BE2C (cell line): ENCODE data around the gene BAZ1A.

Source experiments
- DNase-seq: peaks from one replicate; pipeline ENCODE4 v3.0.0-alpha.2; 2020
- H3K27me3 ChIP-seq: fragments of 250-450 bp; sonication (Bioruptor Pico); 2 replicates; pipeline ENCODE4 v1.5.1; 2020; ENCODE audit warnings: mild to moderate bottlenecking
- H3K36me3 ChIP-seq: fragments of 250-450 bp; sonication (Bioruptor Pico); 2 replicates; pipeline ENCODE4 v1.5.1; 2020; ENCODE audit warnings: mild to moderate bottlenecking
- H3K4me1 ChIP-seq: fragments of 250-450 bp; sonication (Bioruptor Pico); 2 replicates; pipeline ENCODE4 v1.5.1; 2020
- H3K4me3 ChIP-seq: 2 replicates; pipeline ENCODE4 v1.5.1; 2011; ENCODE audit warnings: low read depth, low read length
- H3K9me3 ChIP-seq: fragments of 250-450 bp; sonication (Bioruptor Pico); 2 replicates; pipeline ENCODE4 v1.5.1; 2020
- CTCF ChIP-seq: IDR thresholded peaks from 2 replicates; pipeline ENCODE4 v1.5.1; 2012; ENCODE audit warnings: mild to moderate bottlenecking, low read depth, low read length

BAZ1A gene

GRCh38 chr14:34775342-34775741 is 99.8 kb downstream of the BAZ1A start:
- Histone ChIP-seq H3K4me1 (no peaks in the 10 kb centered on the region), H3K9me3 (no peaks in the 10 kb centered on the region), H3K4me3 (no peak overlapping the region), H3K36me3 (peaks cover 75% of the 10 kb centered on the region), H3K27me3 (no peaks in the 10 kb centered on the region)
- no peak for TF ChIP-seq CTCF
- no peak for DNase-seq

GRCh38 chr14:34770901-34771300 is 104.3 kb downstream of the BAZ1A start:
- no peaks in the 10 kb centered on the region for H3K4me1 ChIP-seq
- H3K4me3 ChIP-seq, result no peak overlapping the region
- no peaks in the 10 kb centered on the region for H3K27me3 ChIP-seq
- H3K9me3 ChIP-seq, result no peaks in the 10 kb centered on the region
- peaks cover 58% of the 10 kb centered on the region for H3K36me3 ChIP-seq
- no peak for TF ChIP-seq CTCF
- DNase-seq, result no peak

DNA sequence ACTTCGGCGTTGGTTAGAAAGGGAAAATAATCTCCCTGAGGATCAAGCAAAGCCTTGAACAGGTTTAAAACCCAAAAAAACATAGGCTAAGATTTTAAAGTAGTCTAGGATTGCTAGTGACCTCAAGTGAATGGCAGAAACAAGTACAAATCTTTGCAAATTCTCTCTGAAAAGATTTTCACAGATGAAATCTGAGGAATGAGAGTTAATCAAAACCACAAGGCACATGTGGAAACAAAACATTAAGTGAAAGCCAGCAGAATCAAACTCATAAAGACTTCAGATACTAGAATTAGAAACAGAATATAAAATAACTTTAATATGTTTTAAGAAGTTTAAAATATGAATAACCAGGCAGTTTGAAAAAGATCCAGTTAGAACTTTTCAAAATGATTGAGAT is 108.6 kb downstream of the BAZ1A start:
- H3K9me3 ChIP-seq, result no peaks in the 10 kb centered on the region
- no peak for TF ChIP-seq CTCF
- no peak for DNase-seq
- H3K4me3 ChIP-seq, result no peak overlapping the region
- H3K4me1 ChIP-seq, result no peaks in the 10 kb centered on the region
- H3K27me3 ChIP-seq, result no peaks in the 10 kb centered on the region
- peaks cover 51% of the 10 kb centered on the region for H3K36me3 ChIP-seq

DNA sequence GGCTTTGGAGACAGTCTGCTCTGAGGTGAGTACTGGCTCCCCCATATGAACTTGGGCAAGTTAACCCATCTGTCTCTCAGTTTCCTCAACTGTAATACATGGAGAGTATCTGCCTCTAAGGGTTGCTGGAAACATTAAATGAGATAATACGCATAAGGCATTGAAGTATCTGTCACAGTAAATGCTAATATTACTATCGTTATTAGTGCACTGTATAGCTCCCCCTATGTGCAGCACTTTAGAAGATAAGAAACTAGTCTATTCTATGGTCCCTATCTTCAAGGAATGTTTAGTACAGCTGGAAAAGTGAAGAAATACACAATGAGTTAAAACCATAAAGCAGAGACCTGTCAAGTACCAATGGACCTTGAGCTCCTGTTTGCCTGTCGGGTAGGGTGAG is 109.1 kb downstream of the BAZ1A start:
- peaks cover 51% of the 10 kb centered on the region for H3K36me3 ChIP-seq

DNA sequence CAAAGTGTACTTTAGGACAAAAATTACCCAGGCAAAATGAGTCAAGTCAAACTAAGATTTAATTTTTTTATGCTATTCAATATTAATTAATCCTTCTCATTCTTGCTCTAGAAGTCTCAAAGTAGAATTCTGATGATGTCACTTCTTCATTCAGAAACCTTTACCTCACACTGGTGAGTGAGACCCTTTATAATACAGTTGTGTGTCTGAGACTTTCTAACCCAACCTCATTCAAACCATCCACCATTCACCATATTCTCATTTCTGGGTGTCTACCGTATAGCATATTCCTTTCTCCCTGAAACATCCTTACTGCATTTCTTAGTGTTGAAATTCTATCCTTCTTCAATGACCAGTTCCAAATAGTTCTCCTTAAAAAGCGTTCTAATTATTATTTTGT is 119.9 kb downstream of the BAZ1A start:
- no peak overlapping the region for H3K4me3 ChIP-seq
- TF ChIP-seq CTCF, result no peak
- H3K9me3 ChIP-seq, result no peaks in the 10 kb centered on the region
- no peaks in the 10 kb centered on the region for H3K27me3 ChIP-seq
- H3K36me3 ChIP-seq, result peaks cover 53% of the 10 kb centered on the region
- DNase-seq, result no peak
- H3K4me1 ChIP-seq, result no peaks in the 10 kb centered on the region

More for the DNA sequence above, 109.1 kb downstream of the BAZ1A start:
- H3K27me3 ChIP-seq, result no peaks in the 10 kb centered on the region
- DNase-seq, result no peak
- no peak overlapping the region for H3K4me3 ChIP-seq
- peak; percentile 38 for TF ChIP-seq CTCF
- no peaks in the 10 kb centered on the region for H3K4me1 ChIP-seq
- H3K9me3 ChIP-seq, result no peaks in the 10 kb centered on the region

GRCh38 chr14:34754687-34755086 is 120.5 kb downstream of the BAZ1A start:
- peaks cover 48% of the 10 kb centered on the region for H3K36me3 ChIP-seq
- no peaks in the 10 kb centered on the region for H3K27me3 ChIP-seq
- no peak for TF ChIP-seq CTCF
- no peak overlapping the region for H3K4me3 ChIP-seq
- H3K9me3 ChIP-seq, result no peaks in the 10 kb centered on the region
- no peak for DNase-seq
- no peaks in the 10 kb centered on the region for H3K4me1 ChIP-seq
